HUES48 (cell line): Measurements from ENCODE around the gene NEGR1.

Experiments used
- H3K27ac ChIP-seq: one replicate; pipeline ENCODE4 v1.7.0; 2013; ENCODE audit warnings: low read depth, low read length, inconsistent platforms
- H3K27me3 ChIP-seq: 2 replicates; pipeline ENCODE4 v1.6.1; 2013; ENCODE audit warnings: mild to moderate bottlenecking, low read length; ENCODE audit not compliant: control insufficient read depth, insufficient read depth
- H3K36me3 ChIP-seq: 2 replicates; pipeline ENCODE4 v1.6.1; 2013; ENCODE audit warnings: low read length; ENCODE audit not compliant: control insufficient read depth, insufficient read depth
- H3K4me1 ChIP-seq: 2 replicates; pipeline ENCODE4 v1.6.1; 2013; ENCODE audit warnings: mild to moderate bottlenecking, low read length; ENCODE audit not compliant: control insufficient read depth, insufficient read depth
- H3K4me3 ChIP-seq: 2 replicates; pipeline ENCODE4 v1.5.1; 2013; ENCODE audit warnings: mild to moderate bottlenecking, low read depth, low read length
- H3K9ac ChIP-seq: 2 replicates; pipeline ENCODE4 v1.6.1; 2013; ENCODE audit warnings: mild to moderate bottlenecking, low read depth, low read length, moderate library complexity
- H3K9me3 ChIP-seq: 2 replicates; pipeline ENCODE4 v1.6.1; 2013; ENCODE audit warnings: low read length; ENCODE audit not compliant: control insufficient read depth, insufficient read depth

Gene NEGR1

GRCh38 chr1:72050551-72050950 is 231.8 kb downstream of the NEGR1 start:
- no peak overlapping the region for H3K27ac ChIP-seq
- H3K4me3 ChIP-seq: no peak overlapping the region
- H3K9ac ChIP-seq: no peak overlapping the region
- H3K4me1 ChIP-seq: peaks cover 8% of the 10 kb centered on the region; the same call in 1 of the 2 replicates
- no peaks in the 10 kb centered on the region for H3K27me3 ChIP-seq
- H3K36me3 ChIP-seq: no peaks in the 10 kb centered on the region
- H3K9me3 ChIP-seq: no peaks in the 10 kb centered on the region

- Histone ChIP-seq H3K27me3 (no peaks in the 10 kb centered on the region), H3K9me3 (no peaks in the 10 kb centered on the region), H3K27ac (no peak overlapping the region), H3K4me3 (no peak overlapping the region), H3K4me1 (peaks cover 18% of the 10 kb centered on the region), H3K9ac (no peak overlapping the region), H3K36me3 (no peaks in the 10 kb centered on the region)
Measured at GRCh38 chr1:72037745-72038343, 244.5 kb downstream of the NEGR1 start.

- Histone ChIP-seq H3K4me1 (peaks cover 18% of the 10 kb centered on the region), H3K4me3 (no peak overlapping the region), H3K27ac (no peak overlapping the region), H3K36me3 (no peaks in the 10 kb centered on the region), H3K9me3 (no peaks in the 10 kb centered on the region), H3K27me3 (no peaks in the 10 kb centered on the region), H3K9ac (peak overlapping the region; percentile 4; the same call in 1 of the 2 replicates)
Measured at GRCh38 chr1:72034827-72035226, 247.5 kb downstream of the NEGR1 start.

- Histone ChIP-seq H3K36me3 (no peaks in the 10 kb centered on the region), H3K9me3 (no peaks in the 10 kb centered on the region), H3K4me1 (peaks cover 33% of the 10 kb centered on the region), H3K27ac (peak overlapping the region; percentile 90), H3K27me3 (no peaks in the 10 kb centered on the region), H3K4me3 (peak overlapping the region; percentile 37), H3K9ac (peak overlapping the region; percentile 57; the same call in 1 of the 2 replicates)
Measured at GRCh38 chr1:72023063-72023930, 259.0 kb downstream of the NEGR1 start.

GRCh38 chr1:72018562-72018961 is 263.8 kb downstream of the NEGR1 start:
- Histone ChIP-seq H3K36me3 (no peaks in the 10 kb centered on the region), H3K4me1 (peaks cover 20% of the 10 kb centered on the region), H3K27me3 (no peaks in the 10 kb centered on the region), H3K4me3 (no peak overlapping the region), H3K9ac (no peak overlapping the region), H3K9me3 (no peaks in the 10 kb centered on the region), H3K27ac (no peak overlapping the region)

GRCh38 chr1:72015006-72015405 is 267.3 kb downstream of the NEGR1 start:
- Histone ChIP-seq H3K4me3 (no peak overlapping the region), H3K27ac (no peak overlapping the region), H3K27me3 (no peaks in the 10 kb centered on the region), H3K4me1 (peaks cover 9% of the 10 kb centered on the region; the same call in 1 of the 2 replicates), H3K36me3 (no peaks in the 10 kb centered on the region), H3K9me3 (no peaks in the 10 kb centered on the region), H3K9ac (no peak overlapping the region)

- H3K9me3 ChIP-seq: no peaks in the 10 kb centered on the region
- H3K27ac ChIP-seq: no peak overlapping the region
- no peaks in the 10 kb centered on the region for H3K27me3 ChIP-seq
- peaks cover 3% of the 10 kb centered on the region; the same call in 1 of the 2 replicates for H3K4me1 ChIP-seq
- no peaks in the 10 kb centered on the region for H3K36me3 ChIP-seq
- H3K4me3 ChIP-seq: no peak overlapping the region
- no peak overlapping the region for H3K9ac ChIP-seq
Measured at GRCh38 chr1:72013161-72013560, 269.2 kb downstream of the NEGR1 start.

GRCh38 chr1:72011721-72012120 is 270.6 kb downstream of the NEGR1 start:
- Histone ChIP-seq H3K4me3 (no peak overlapping the region), H3K4me1 (peaks cover 4% of the 10 kb centered on the region; the same call in 1 of the 2 replicates), H3K27me3 (no peaks in the 10 kb centered on the region)

GRCh38 chr1:72010094-72010431 is 272.3 kb downstream of the NEGR1 start:
- Histone ChIP-seq H3K27me3 (no peaks in the 10 kb centered on the region), H3K9me3 (no peaks in the 10 kb centered on the region), H3K4me1 (peaks cover 15% of the 10 kb centered on the region; the same call in 1 of the 2 replicates), H3K27ac (no peak overlapping the region), H3K36me3 (no peaks in the 10 kb centered on the region), H3K4me3 (no peak overlapping the region), H3K9ac (no peak overlapping the region)

More at GRCh38 chr1:72011721-72012120, 270.6 kb downstream of the NEGR1 start:
- no peak overlapping the region for H3K27ac ChIP-seq
- no peak overlapping the region for H3K9ac ChIP-seq
- H3K9me3 ChIP-seq: no peaks in the 10 kb centered on the region
- H3K36me3 ChIP-seq: no peaks in the 10 kb centered on the region

GRCh38 chr1:72009173-72010093 is 272.9 kb downstream of the NEGR1 start:
- Histone ChIP-seq H3K27ac (no peak overlapping the region), H3K9me3 (no peaks in the 10 kb centered on the region), H3K27me3 (no peaks in the 10 kb centered on the region), H3K4me1 (peaks cover 15% of the 10 kb centered on the region; the same call in 1 of the 2 replicates), H3K36me3 (no peaks in the 10 kb centered on the region), H3K9ac (no peak overlapping the region), H3K4me3 (no peak overlapping the region)
